K562 (cell line): ENCODE results near the gene EPB41L1. TPM values are rescaled to one million over a fixed set of nuclear protein-coding genes. Genes with fewer than 3 reads are reported as not detected.

Experiments used
- ATAC-seq: fragments of 200-7000 bp; cut with Tn5 transposase; 3 replicates; pipeline ENCODE4 v1.9.1; 2020; ENCODE audit warnings: moderate library complexity
- BruUV-seq: library from RNA; stranded (reverse); fragments of 400-500 nt; replicated peaks from 2 replicates; lab custom pipeline; 2021; lab: Mats Ljungman, UMichigan
- CTCF ChIA-PET: fragments of 300-600 bp; formaldehyde crosslinking; extraction: SDS; loops from one replicate; lab custom pipeline; 2021; ENCODE audit warnings: low intra/inter-chr PET ratio; lab: Yijun Ruan, JAX
- POLR2A ChIA-PET: fragments of 300-600, 350-650 bp; sonication (Branson Sonifier 250); formaldehyde crosslinking; extraction: SDS; loops from one replicate; lab custom pipeline; 2021; ENCODE audit warnings: antibody characterized with exemption, inconsistent platforms; lab: Yijun Ruan, JAX
- DNase-seq, 4 experiments: peaks; one replicate each; pipeline versions ENCODE4 v3.0.0 to v3.0.0-alpha.2; 2011 to 2018; ENCODE audit warnings: low spot score in 3 of 4, mixed read lengths in 3 of 4; ENCODE audit errors: extremely low read depth in 1 of 4
- FAIRE-seq: peaks from 2 replicates; lab custom pipeline; 2011; peaks lifted over from hg19 to GRCh38; lab: Jason Lieb, UNC
- H2AFZ ChIP-seq: 2 replicates; pipeline ENCODE4 v1.6.0; 2011; ENCODE audit warnings: low read depth, low read length, control low read depth, inconsistent platforms
- H3K27ac ChIP-seq: fragments of 200-600 bp; 3 replicates; pipeline ENCODE4 v1.8.0; 2011; ENCODE audit warnings: low read depth, mild to moderate bottlenecking, control low read depth, inconsistent platforms, low read length, moderate library complexity, mixed read lengths; ENCODE audit errors: extremely low read depth
- H3K27me3 ChIP-seq, 2 experiments: fragments of 300-600 bp in 1 of 2; 2 replicates in 1 of 2; 3 replicates in 1 of 2; pipeline versions ENCODE4 v1.6.0 to v1.8.0; 2011; ENCODE audit warnings: inconsistent platforms in 2 of 2, low read length in 2 of 2, mild to moderate bottlenecking in 1 of 2, mixed read lengths in 1 of 2, moderate library complexity in 1 of 2; ENCODE audit not compliant: control insufficient read depth in 2 of 2, insufficient read depth in 2 of 2
- H3K36me3 ChIP-seq: fragments of 300-600 bp; 3 replicates; pipeline ENCODE4 v1.8.0; 2011; ENCODE audit warnings: mild to moderate bottlenecking, low read length, inconsistent platforms; ENCODE audit not compliant: control insufficient read depth, insufficient read depth
- H3K4me1 ChIP-seq, 2 experiments: fragments of 200-600 bp in 1 of 2; replicated peaks in 1 of 2; 2 replicates in 1 of 2; 3 replicates in 1 of 2; pipeline versions ENCODE4 v1.5.1 to v1.8.0; 2011; ENCODE audit warnings: inconsistent platforms in 2 of 2, low read length in 2 of 2, mild to moderate bottlenecking in 1 of 2, mixed read lengths in 1 of 2, moderate library complexity in 1 of 2; ENCODE audit not compliant: control insufficient read depth in 2 of 2, insufficient read depth in 2 of 2
- H3K4me2 ChIP-seq: 2 replicates; pipeline ENCODE4 v1.6.1; 2011; ENCODE audit warnings: low read length, control low read depth, inconsistent platforms, mixed read lengths; ENCODE audit not compliant: insufficient read depth
- H3K4me3 ChIP-seq: fragments of 200-600 bp; sonication (generic), shearing (Covaris generic); 2 replicates; pipeline ENCODE4 v1.5.1; 2016; ENCODE audit warnings: control low read depth, inconsistent platforms
- H3K79me2 ChIP-seq: fragments of 200-600 bp; 3 replicates; pipeline ENCODE4 v1.8.0; 2011; ENCODE audit warnings: low read length, inconsistent platforms; ENCODE audit not compliant: control insufficient read depth, insufficient read depth
- H3K9ac ChIP-seq, 2 experiments: 2 replicates each; pipeline versions ENCODE4 v1.6.0 to v1.6.1; 2011; ENCODE audit warnings: low read depth in 2 of 2, low read length in 2 of 2, control low read depth in 1 of 2, inconsistent platforms in 1 of 2, mild to moderate bottlenecking in 1 of 2, mixed read lengths in 1 of 2; ENCODE audit not compliant: insufficient read depth in 1 of 2
- H3K9me1 ChIP-seq: one replicate; pipeline ENCODE4 v1.6.0; 2011; ENCODE audit warnings: inconsistent platforms, mild to moderate bottlenecking, low read length, moderate library complexity; ENCODE audit not compliant: control insufficient read depth, insufficient read depth
- H3K9me3 ChIP-seq: replicated peaks from 2 replicates; pipeline ENCODE4 v1.5.1; 2011; ENCODE audit warnings: low read depth, low read length, inconsistent platforms; ENCODE audit not compliant: control insufficient read depth, insufficient read depth
- H4K20me1 ChIP-seq: replicated peaks from 2 replicates; pipeline ENCODE4 v1.6.1; 2011; ENCODE audit warnings: low read length, inconsistent platforms, mixed read lengths; ENCODE audit not compliant: control insufficient read depth, insufficient read depth
- CBFA2T3 ChIP-seq: fragments of 450-650 bp; IDR thresholded peaks from 2 replicates; pipeline ENCODE4 v1.6.1; 2017
- CBX3 ChIP-seq, 2 experiments: IDR thresholded peaks; 1 replicate in 1 of 2; 2 replicates in 1 of 2; pipeline ENCODE4 v1.6.1; 2012; ENCODE audit warnings: inconsistent platforms in 2 of 2, low read length in 2 of 2, borderline replicate concordance in 1 of 2, control low read depth in 1 of 2
- CEBPG ChIP-seq, 3 experiments: fragments of 200-800 bp in 1 of 3; sonication (Bioruptor generic) in 1 of 3; sonication (generic) in 1 of 3; formaldehyde crosslinking in 1 of 3; IDR thresholded peaks in 2 of 3; conservative IDR thresholded peaks in 1 of 3; 2 replicates each; pipeline versions ENCODE4 v1.6.1 to v1.8.0; 2016 to 2022; ENCODE audit warnings: missing compliant biosample characterization in 2 of 3, missing genetic modification characterization in 2 of 3, mild to moderate bottlenecking in 1 of 3, missing genetic modification reagents in 1 of 3
- HDAC1 ChIP-seq, 2 experiments: fragments of 450-650 bp; IDR thresholded peaks; 2 replicates each; pipeline ENCODE4 v1.6.1; 2016 to 2017; ENCODE audit warnings: inconsistent platforms in 1 of 2, mild to moderate bottlenecking in 1 of 2, moderate library complexity in 1 of 2
- NR2F6 ChIP-seq: fragments of 450-650 bp; formaldehyde crosslinking; IDR thresholded peaks from 2 replicates; pipeline ENCODE4 v1.4.0; 2020; ENCODE audit warnings: mild to moderate bottlenecking
- NRF1 ChIP-seq, 2 experiments: fragments of 450-650 bp; IDR thresholded peaks in 1 of 2; conservative IDR thresholded peaks in 1 of 2; 2 replicates each; pipeline ENCODE4 v1.6.1; 2014; ENCODE audit warnings: mild to moderate bottlenecking in 2 of 2
- PHB ChIP-seq: fragments of 250-450 bp; sonication (Bioruptor Pico); IDR thresholded peaks from 2 replicates; pipeline ENCODE4 v1.5.0; 2021
- RCOR1 ChIP-seq, 2 experiments: IDR thresholded peaks; 2 replicates each; pipeline ENCODE4 v1.6.1; 2012; ENCODE audit warnings: low read depth in 2 of 2, low read length in 2 of 2, borderline replicate concordance in 1 of 2, improper control_type of control experiment in 1 of 2
- SMAD3 ChIP-seq: fragments of 450-650 bp; formaldehyde crosslinking; conservative IDR thresholded peaks from 2 replicates; pipeline ENCODE4 v1.4.0; 2020; ENCODE audit warnings: mild to moderate bottlenecking
- ZKSCAN1 ChIP-seq: fragments of 150-350 bp; IDR thresholded peaks from 2 replicates; pipeline ENCODE4 v1.6.1; 2016; ENCODE audit warnings: low read depth, low read length
- ZNF384 ChIP-seq: IDR thresholded peaks from 2 replicates; pipeline ENCODE4 v1.6.1; 2012; ENCODE audit warnings: low read depth, low read length, improper control_type of control experiment
- ZNF57 ChIP-seq: fragments of 450-650 bp; formaldehyde crosslinking; IDR thresholded peaks from 2 replicates; pipeline ENCODE4 v1.4.0; 2020; ENCODE audit warnings: mild to moderate bottlenecking, moderate library complexity
- ZNF778 ChIP-seq: fragments of 450-650 bp; formaldehyde crosslinking; IDR thresholded peaks from 2 replicates; pipeline ENCODE4 v1.4.0; 2020; ENCODE audit warnings: mild to moderate bottlenecking, moderate library complexity
- WGBS: fragments of 100-300 bp; shearing (Covaris generic); methylation state at CpG from one replicate; pipeline ENCODE4 v1.1.6; 2016; ENCODE audit warnings: low coverage, mixed read lengths; ENCODE audit not compliant: insufficient coverage; ENCODE audit errors: missing lambda C conversion rate; 5-methylcytosine and 5-hydroxymethylcytosine counted together
- in situ Hi-C: fragments of 300-500 bp; cut with MboI; formaldehyde crosslinking; loops from 4 replicates; pipeline ENCODE4 v1.15.0; 2018; ENCODE audit warnings: inconsistent platforms, mixed read lengths
- intact Hi-C: fragments of 100-400 bp; cut with micrococcal nuclease; formaldehyde crosslinking; loops from 2 replicates; pipeline ENCODE4 v1.14.2; 2022
- polyA plus RNA-seq, 8 experiments: library from polyadenylated mRNA; depleted of rRNA in 4 of 8; stranded (reverse) in 5 of 8; unstranded in 3 of 8; fragments of >200 nt; fragmentation: Nextera tagmentation in 2 of 8; fragmentation: Illumina TruSeq in 1 of 8; extraction: Ambion mirVana in 2 of 8; extraction: Trizol in 1 of 8; gene quantifications; 2 replicates each; pipeline versions ENCODE4 v1.2.1 to v1.2.3, GENCODE V29; 2011 to 2014; ENCODE audit warnings: inconsistent platforms in 1 of 8, missing spikeins in 1 of 8
- total RNA-seq, 7 experiments: library from RNA; depleted of rRNA in 6 of 7; stranded (reverse); fragments of >200 nt in 6 of 7; fragmentation: Illumina TruSeq in 2 of 7; extraction: Trizol in 2 of 7; gene quantifications; 2 replicates each; pipeline versions ENCODE4 v1.2.1 to v1.2.3, GENCODE V29; 2011 to 2021; ENCODE audit warnings: low replicate concordance in 1 of 7
- TF ChIP-seq, protein P1 (sequence below), 2 experiments: fragments of 450-650 bp in 1 of 2; sonication (generic) in 1 of 2; formaldehyde crosslinking; conservative IDR thresholded peaks; 2 replicates each; pipeline versions ENCODE4 v1.4.0 to v1.8.1; 2020 to 2022; ENCODE audit warnings: mild to moderate bottlenecking in 1 of 2, missing genetic modification reagents in 1 of 2

Gene EPB41L1
- total and polyA plus RNA-seq, 9 of the 15 experiments (the other 6 are each of a cell fraction or from before 2014, with no cell fraction given): 0.11 to 4.3 (median 1.3) TPM

GRCh38 chr20:36180323-36180722 lies 25.8 kb downstream of the EPB41L1 start:
- ATAC-seq (no peak), FAIRE-seq (no peak), DNase-seq (no peak)
- Histone ChIP-seq H3K9me3 (no peaks in the 10 kb centered on the region), H3K27ac (no peak overlapping the region), H4K20me1 (0 out of 2 replicates have a peak, but pooled peaks cover 4% of the 10 kb centered on the region), H3K27me3 (no peaks in the 10 kb centered on the region), H3K79me2 (no peaks in the 10 kb centered on the region), H3K4me3 (no peak overlapping the region), H3K4me2 (no peak overlapping the region), H3K36me3 (no peaks in the 10 kb centered on the region), H3K4me1 (peaks cover 24 to 25% of the 10 kb centered on the region in 2 experiments), H2AFZ (no peak overlapping the region), H3K9ac (no peak overlapping the region), H3K9me1 (no peaks in the 10 kb centered on the region)
- in situ Hi-C loops: no loop called here
- BruUV-seq: no TSS peak
- TF ChIP-seq ZKSCAN1 (peak; percentile 92), NRF1 (conservative IDR thresholded peaks at IDR 0.05 in 1 of 2, IDR thresholded peaks at IDR 0.05 in 1 of 2) (no peak)
- ChIA-PET POLR2A (interaction anchor here (0.7 to 1.0 kb wide), 2 partner anchors 75 to 985 kb away, joined by 3 to 5 read pairs; no protein-coding TSS in a partner anchor), CTCF (no interaction called here)
- intact Hi-C loops: no loop called here

DNA sequence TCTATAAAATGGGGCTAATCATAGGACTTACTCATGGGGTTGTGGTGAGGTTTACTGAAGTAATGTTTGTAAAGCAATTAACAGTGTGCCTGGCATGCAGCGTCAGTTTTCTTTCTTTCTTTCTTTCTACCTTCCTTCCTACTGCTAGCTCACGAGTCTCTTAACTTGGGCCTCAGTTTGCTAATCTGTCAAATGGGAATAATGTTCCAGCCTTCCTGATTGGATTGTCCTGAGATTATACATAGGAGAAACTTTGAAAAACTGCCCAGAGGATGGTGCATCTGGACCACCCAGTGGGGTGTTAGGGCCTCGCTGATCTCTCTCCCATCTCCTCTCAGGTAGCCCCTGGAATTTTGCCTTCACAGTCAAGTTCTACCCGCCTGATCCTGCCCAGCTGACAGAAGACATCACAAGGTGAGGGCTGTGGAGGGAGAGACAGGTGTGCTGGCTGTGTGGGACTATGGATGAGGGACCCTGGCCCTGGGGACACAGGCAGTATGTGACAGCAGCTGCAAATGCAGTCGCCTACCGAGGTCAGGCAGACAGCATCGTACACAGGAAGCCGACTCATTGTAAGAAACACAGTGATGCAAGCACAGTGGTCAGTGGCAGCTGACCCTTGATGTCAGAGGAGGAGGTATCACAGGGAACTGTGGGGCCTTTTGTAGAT lies 27.5 kb downstream of the EPB41L1 start:
- 48% methylated on average over 8 of the region's 8 CpGs for WGBS
- no peaks in the 10 kb centered on the region for H3K9me1 ChIP-seq
- in situ Hi-C loops: no loop called here
- ATAC-seq (peak; percentile 71), FAIRE-seq (no peak), DNase-seq (peak in 3 of 4 experiments; percentile 28 to 60 (median 44))
- H4K20me1 ChIP-seq: 0 out of 2 replicates have a peak, but pooled peaks cover 4% of the 10 kb centered on the region
- no peak overlapping the region for H3K4me3 ChIP-seq
- no peaks in the 10 kb centered on the region for H3K27me3 ChIP-seq
- H3K9me3 ChIP-seq: no peaks in the 10 kb centered on the region
- ChIA-PET CTCF (no interaction called here), POLR2A (interaction anchor here (0.5 kb wide), 1 partner anchor 83 kb away, joined by 4 read pairs; no protein-coding TSS in a partner anchor)
- H3K4me2 ChIP-seq: peak overlapping the region; percentile 5; the same call in 1 of the 2 replicates
- H2AFZ ChIP-seq: no peak overlapping the region; the same call in 1 of the 2 replicates
- H3K4me1 ChIP-seq: peaks cover 25 to 29% of the 10 kb centered on the region in 2 experiments
- H3K36me3 ChIP-seq: no peaks in the 10 kb centered on the region
- intact Hi-C loops: no loop called here
- peak overlapping the region in 1 of 2 experiments; percentile 49; a peak in 1 of 4 replicates for H3K9ac ChIP-seq
- no peak overlapping the region; the same call in 2 of the 3 replicates for H3K27ac ChIP-seq
- no TSS peak for BruUV-seq
- H3K79me2 ChIP-seq: no peaks in the 10 kb centered on the region
- TF ChIP-seq ZNF384: no peak
- TF ChIP-seq PHB (CRISPR knock-in tag): no peak
- TF ChIP-seq NR2F6: no peak
- TF ChIP-seq CEBPG (CRISPR knock-in tag; IDR thresholded peaks at IDR 0.05): peak; percentile 83
- TF ChIP-seq CEBPG (tag; conservative IDR thresholded peaks at IDR 0.05 in 1 of 2, IDR thresholded peaks at IDR 0.05 in 1 of 2): peak in 1 of 2 experiments; percentile 62; a peak in 1 of 4 replicates
- 0 out of 2 replicates have a peak, but pooled peaks have one; percentile 9 for TF ChIP-seq CBFA2T3
- no peak for TF ChIP-seq ZNF778
- no peak for TF ChIP-seq SMAD3
- TF ChIP-seq HDAC1 (IDR thresholded peaks at IDR 0.05): 0 out of 4 replicates have a peak, but pooled peaks of 1 of the 2 experiments have one; percentile 13
- TF ChIP-seq ZNF57: no peak
- TF ChIP-seq, protein P1, sequence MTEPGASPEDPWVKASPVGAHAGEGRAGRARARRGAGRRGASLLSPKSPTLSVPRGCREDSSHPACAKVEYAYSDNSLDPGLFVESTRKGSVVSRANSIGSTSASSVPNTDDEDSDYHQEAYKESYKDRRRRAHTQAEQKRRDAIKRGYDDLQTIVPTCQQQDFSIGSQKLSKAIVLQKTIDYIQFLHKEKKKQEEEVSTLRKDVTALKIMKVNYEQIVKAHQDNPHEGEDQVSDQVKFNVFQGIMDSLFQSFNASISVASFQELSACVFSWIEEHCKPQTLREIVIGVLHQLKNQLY (CRISPR knock-in tag; conservative IDR thresholded peaks at IDR 0.05): no peak
- TF ChIP-seq RCOR1 (IDR thresholded peaks at IDR 0.05; ENCODE audit: borderline replicate concordance in 1 of 2, low read depth in 2 of 2, low read length in 2 of 2): peak in 1 of 2 experiments; percentile 62; a peak in 3 of 4 replicates
- 0 out of 3 replicates have a peak, but pooled peaks of 1 of the 2 experiments have one; percentile 73 for TF ChIP-seq CBX3 (IDR thresholded peaks at IDR 0.05; ENCODE audit: borderline replicate concordance in 1 of 2, low read length in 2 of 2)
